Activated CD4-positive, alpha-beta T cell treated with anti-CD3 and anti-CD28 coated beads, Interleukin-10, Interleukin-2, amounts not matched to agents 100 ng/mL and 50 ng/mL, durations not matched to agents 16 hours and 8 hours (primary cell): ENCODE results near the gene ARL6IP4.

Experiments used
- DNase-seq: peaks from one replicate; pipeline ENCODE4 v3.0.0-alpha.2; 2020

Gene ARL6IP4

GRCh38 chr12:122959566-122960192 is 20.8 kb upstream of the ARL6IP4 start:
- DNase-seq, result no peak

- DNase-seq, result no peak
Measured at GRCh38 chr12:122960193-122960569, 20.3 kb upstream of the ARL6IP4 start.

- DNase-seq, result no peak
Measured at GRCh38 chr12:122961531-122962329, 18.8 kb upstream of the ARL6IP4 start.

- no peak for DNase-seq
Measured at GRCh38 chr12:122963941-122964265, 16.6 kb upstream of the ARL6IP4 start.

GRCh38 chr12:122964439-122965257 is 15.8 kb upstream of the ARL6IP4 start:
- no peak for DNase-seq

GRCh38 chr12:122965321-122965751 is 15.1 kb upstream of the ARL6IP4 start:
- no peak for DNase-seq

- peak; percentile 93 for DNase-seq
Measured at GRCh38 chr12:122965851-122966742, 14.4 kb upstream of the ARL6IP4 start, which contains the start of gene ABCB9. Gene ABCB9 (minus strand): TSS chr12:122966463. CDS start chr12:122960235, 6,228 bp downstream.

GRCh38 chr12:122966743-122967550 is 13.5 kb upstream of the ARL6IP4 start:
- DNase-seq, result no peak

GRCh38 chr12:122968104-122968503 is 12.4 kb upstream of the ARL6IP4 start:
- no peak for DNase-seq

- no peak for DNase-seq
Measured at GRCh38 chr12:122969676-122970075, 10.8 kb upstream of the ARL6IP4 start.

- peak; percentile 99 for DNase-seq
Measured at GRCh38 chr12:122974274-122974891, 6.1 kb upstream of the ARL6IP4 start.

- peak; percentile 95 for DNase-seq
Measured at GRCh38 chr12:122974892-122975789, 5.3 kb upstream of the ARL6IP4 start, which contains the start of gene OGFOD2. Gene OGFOD2 (plus strand): TSS chr12:122975244. CDS start chr12:122975252, 8 bp downstream.

- peak; percentile 19 for DNase-seq
Measured at GRCh38 chr12:122975790-122976647, 4.5 kb upstream of the ARL6IP4 start.

GRCh38 chr12:122976648-122976975 is 3.9 kb upstream of the ARL6IP4 start:
- DNase-seq, result no peak

- no peak for DNase-seq
Measured at GRCh38 chr12:122977153-122977552, 3.3 kb upstream of the ARL6IP4 start.

- no peak for DNase-seq
Measured at GRCh38 chr12:122977655-122978392, 2.7 kb upstream of the ARL6IP4 start.

GRCh38 chr12:122978507-122978955 is 1.9 kb upstream of the ARL6IP4 start:
- no peak for DNase-seq
